ENCODE measurements around the gene THNSL1.
A peak's percentile ranks its signal among the peaks of the same experiment; 100 is the strongest.

THNSL1 gene

DNA sequence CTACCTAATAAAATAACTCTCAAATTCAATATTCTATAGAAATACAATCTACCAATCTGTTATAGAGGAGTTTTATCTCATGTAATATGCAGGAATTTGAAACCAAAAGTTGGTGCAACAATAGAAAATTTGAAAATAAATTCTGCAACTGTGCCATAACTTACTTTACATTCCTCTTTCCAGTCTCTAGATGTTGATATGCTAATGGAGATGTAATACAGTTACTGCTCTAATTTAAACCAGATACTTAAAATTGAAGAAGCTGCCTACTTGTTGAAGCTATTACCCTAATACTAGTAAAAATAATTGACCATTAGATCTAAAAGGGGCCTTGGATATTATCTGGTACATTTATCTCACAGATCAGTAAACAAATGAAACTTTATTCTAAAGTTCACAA, 1.8 kb upstream of the THNSL1 start:
- DNase-seq = no peak

DNA sequence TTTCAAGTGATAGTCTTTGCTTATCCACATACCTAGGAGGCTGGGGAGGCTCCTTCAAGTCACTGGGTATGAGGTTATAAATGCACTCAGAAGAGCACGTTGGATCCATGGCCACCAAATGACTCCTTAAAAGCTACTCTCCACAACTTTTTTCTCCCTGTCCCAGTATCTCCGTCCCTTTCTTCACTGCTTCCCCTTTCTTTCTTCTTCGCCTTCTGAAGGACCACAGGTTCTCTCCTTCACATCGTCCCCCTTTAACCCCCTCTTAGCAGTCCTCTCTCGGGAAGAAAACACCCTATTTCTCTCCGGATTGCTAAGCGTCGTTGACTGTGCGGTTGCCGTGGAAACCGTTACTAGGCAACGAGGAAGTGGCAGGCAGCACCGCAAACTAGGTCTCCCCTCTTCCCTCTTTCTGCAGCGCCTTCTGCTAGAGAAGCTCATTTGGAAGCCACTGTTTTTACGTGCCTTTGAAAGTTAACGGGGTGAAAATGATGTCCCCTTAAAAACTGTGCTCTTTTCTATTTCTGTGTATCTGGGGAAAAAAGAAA, 510 bp upstream of the THNSL1 start, which contains the start of gene ENKUR:
TSS of gene ENKUR (minus strand) at position 331 of the 548 bp plus-strand sequence. CDS start at position 109, 222 bp downstream.
- peak; percentile 97 for DNase-seq

DNA sequence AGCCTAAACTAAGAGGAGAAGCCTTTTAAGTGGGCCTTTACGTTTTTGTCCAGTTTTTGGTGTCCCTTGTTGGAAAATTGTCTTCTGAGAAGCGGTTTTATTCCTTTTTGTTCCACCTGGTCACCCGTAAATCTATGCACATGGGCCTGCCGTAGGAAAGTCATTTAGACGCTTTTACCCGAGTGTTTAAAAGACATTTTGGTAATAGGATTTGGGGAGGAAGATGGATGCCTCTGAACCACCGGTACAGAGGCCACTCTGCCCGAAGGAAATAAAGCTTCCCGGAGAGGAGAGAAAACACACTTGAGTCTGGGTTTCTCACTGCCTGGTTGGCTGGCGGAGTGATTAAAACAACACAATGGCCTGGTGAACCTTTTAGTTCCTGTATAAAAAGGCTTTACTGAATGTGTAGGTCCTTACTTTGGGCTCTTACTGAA, 760 bp downstream of the THNSL1 start:
- DNase-seq = peak; percentile 58

DNA sequence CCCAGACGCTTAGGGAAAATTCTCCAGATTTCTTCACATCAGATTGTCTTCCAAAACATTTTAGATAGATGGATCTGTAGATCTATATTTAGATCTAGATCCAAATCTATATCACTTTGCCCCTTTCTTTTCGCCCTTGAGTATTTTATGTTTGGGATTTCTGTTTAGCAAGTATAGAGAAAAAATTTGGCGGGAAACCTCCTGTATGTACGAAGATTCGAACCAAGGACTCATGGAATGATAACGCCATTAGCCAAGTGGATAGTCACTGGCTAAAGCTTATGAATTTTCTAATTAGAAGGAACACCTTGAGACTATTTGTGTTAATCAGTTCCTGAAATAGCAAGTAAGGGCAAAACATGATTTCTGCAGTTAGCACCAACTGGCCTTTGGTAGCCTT, 1.2 kb downstream of the THNSL1 start:
- DNase-seq = no peak

DNA sequence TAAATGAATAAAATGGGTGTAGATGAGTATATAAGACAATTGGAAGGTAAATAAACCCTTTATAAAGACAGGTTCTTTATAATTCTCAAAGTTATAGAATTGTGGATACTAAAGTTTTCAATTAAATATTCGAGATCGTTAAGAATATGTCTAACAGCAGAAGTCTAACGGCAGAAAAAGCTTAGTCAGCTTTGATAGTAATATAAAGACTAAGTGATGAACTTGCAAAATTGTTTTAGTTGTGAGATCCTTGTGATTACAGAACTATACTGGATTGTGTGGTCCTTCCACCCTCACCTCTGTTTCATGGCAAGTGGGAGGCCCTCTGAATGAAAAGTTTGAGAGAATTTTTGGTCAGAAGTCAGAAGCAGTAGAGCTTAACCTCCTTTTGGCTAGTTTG, 2.3 kb downstream of the THNSL1 start:
- no peak for DNase-seq

DNA sequence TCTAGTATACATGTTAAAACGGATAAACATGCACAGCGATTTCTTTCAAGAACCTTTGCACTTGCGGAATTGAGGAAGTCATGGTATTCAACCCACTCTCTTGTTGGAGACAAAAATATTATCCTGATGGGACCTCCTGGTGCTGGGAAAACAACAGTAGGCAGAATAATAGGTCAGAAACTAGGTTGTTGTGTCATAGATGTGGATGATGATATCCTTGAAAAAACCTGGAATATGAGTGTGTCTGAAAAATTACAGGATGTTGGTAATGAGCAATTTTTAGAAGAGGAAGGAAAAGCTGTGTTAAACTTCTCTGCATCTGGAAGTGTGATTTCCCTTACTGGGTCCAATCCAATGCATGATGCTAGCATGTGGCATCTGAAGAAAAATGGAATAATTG, 6.9 kb downstream of the THNSL1 start:
- no peak for DNase-seq

DNA sequence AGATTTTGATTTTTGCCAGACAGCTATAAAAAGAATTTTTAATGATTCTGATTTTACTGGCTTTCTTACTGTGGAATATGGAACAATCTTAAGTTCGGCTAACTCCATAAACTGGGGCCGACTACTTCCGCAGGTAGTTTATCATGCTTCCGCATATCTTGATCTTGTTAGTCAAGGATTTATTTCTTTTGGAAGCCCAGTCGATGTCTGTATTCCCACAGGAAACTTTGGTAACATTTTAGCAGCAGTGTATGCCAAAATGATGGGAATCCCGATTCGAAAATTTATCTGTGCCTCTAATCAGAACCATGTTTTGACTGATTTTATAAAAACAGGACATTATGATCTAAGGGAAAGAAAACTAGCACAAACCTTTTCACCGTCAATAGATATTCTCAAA, 8.1 kb downstream of the THNSL1 start:
- DNase-seq = no peak

DNA sequence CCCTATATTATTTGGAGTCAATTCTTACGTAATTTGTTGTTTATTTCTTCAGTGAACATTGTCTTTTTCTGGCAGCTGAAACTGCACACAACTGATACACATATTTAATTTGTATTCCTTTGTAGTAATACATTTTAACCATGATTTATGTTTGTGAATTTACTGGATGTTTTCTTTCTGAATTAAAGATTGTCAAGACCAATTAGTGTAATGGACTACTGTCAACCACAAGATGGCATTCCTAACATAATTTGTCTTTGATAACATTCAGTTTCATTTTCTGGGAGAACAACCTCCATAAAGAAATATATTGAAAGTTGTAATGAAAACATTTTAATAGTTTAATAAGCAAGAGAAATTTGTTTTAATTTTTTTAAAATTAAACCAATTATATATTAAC, 10.1 kb downstream of the THNSL1 start:
- no peak for DNase-seq

DNA sequence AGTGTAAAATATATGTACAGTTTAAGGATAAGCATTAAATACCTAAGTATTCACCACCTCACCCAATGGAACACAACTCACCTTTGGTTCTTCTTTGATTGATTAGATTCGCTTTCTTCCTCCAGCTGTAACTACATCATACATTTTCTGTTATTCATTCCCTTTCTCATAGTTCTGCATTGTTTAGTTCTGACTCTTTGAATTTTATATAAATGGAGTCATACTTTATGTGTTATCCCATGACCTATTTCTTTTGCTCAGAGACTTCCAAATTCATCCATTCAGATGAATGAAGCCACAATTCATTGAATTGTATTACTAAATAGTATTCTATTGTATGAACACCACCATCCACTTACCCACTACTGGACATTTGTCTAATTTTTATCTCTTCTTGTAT, 12.3 kb downstream of the THNSL1 start:
- no peak for DNase-seq

DNA sequence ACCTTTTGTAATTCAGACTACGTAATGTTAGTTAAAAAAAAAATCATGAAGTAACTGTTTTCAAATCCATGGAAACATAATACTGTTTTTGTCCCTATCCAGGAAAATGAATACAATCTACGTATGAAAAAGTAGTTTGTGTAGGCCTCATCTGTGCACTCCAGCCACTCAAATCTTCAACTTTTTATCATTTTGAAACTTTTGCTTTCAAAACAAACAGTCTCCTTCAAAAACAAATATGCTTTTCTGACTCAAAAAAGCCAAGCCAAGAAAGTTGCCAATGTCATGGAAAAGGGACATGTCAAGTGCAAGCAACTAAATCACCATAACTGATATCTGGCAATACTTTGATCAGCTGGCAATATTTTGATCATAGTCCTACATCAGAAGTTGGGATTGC, 13.1 kb downstream of the THNSL1 start:
- DNase-seq = no peak

DNA sequence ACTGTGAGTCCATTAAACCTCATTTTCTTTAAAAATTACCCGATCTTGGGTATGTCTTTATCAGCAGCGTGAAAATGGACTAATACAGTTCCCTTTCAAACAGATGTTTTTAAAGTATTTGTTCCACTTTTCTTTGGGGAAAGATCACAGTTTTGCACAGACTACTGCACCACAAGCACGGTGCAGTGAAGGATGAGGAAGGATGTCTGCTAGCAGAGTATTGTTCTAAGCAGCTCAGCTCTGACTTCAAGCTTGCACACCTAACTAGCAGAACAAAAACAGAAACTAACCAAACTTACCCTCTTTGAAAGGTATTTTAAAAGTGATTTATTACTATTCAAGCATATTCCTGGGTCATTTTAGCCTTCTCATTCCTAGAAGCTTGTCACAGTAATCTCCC, 20.0 kb downstream of the THNSL1 start:
- no peak for DNase-seq

DNA sequence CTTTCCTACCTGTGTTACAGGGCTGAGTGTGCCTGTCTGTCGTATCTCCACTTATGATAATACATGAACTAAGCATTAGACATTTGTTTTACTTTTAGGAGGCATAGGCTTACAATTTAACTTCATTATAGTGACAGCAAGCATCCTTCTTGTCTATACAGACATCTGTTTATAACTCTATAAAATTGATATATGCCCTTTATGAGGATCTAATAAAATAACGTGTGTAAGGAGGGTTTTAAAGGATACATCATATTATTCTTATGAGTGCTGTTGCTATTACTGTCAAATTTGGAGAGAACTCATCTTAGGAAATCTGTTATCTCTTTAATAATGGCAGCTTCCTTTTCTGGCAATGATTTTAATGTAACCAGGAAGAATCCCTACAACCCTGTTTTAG, 21.9 kb downstream of the THNSL1 start:
- no peak for DNase-seq

DNA sequence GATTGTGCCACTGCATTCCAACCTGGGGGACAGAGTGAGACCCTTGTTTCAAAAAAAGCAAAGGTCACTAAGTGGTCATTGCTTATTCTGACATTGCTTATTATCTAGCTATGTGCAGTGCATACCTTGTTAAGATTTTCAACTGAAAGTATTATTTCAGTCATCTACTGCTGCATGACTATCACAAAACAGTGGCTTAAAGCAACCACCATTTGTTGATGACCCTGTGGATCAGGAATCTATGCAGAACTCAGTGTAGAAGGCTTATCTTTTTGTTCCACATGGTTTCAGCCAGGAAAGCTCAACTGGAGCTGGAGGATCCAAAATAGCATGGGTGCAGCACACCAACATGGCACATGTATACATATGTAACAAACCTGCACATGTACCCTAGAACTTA, 23.1 kb downstream of the THNSL1 start:
- no peak for DNase-seq

DNA sequence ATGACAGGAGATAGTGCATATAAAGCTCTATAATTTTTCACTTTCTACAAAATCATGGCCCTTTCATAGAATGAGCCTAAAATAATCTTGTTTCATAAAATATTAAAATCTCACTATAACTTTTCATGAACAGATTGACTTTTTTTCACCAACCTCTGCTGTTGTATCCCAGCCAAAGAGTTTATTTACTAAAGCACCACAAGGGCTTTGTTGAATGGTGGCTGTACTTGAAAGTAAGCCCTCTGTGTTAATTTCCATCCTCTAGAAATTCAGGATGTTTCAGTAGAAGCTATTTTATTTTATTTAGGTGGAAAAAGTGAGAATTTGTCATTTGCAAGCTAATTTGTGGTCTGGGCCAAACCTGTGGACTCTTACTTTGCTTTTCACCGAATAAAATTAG, 30.2 kb downstream of the THNSL1 start:
- DNase-seq = no peak

DNA sequence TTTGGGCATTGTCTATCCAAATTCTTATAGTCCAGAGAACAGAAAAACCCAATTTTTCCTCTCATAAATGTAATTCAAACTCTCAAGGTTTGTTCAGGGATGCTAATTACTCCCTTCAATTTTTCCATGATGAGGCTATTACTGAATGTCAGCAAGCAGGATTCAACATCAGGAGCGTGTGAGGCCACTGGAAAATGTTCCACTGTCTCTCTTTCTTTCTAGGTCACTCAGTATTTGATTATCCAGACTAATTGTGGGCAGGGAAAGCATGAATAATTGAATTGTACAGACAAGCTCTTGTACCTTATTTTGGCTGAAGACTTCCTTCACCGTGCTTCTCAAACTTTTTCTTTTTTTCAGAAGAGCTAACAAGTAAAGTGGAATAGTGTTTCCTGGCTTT, 30.7 kb downstream of the THNSL1 start:
- DNase-seq = no peak

DNA sequence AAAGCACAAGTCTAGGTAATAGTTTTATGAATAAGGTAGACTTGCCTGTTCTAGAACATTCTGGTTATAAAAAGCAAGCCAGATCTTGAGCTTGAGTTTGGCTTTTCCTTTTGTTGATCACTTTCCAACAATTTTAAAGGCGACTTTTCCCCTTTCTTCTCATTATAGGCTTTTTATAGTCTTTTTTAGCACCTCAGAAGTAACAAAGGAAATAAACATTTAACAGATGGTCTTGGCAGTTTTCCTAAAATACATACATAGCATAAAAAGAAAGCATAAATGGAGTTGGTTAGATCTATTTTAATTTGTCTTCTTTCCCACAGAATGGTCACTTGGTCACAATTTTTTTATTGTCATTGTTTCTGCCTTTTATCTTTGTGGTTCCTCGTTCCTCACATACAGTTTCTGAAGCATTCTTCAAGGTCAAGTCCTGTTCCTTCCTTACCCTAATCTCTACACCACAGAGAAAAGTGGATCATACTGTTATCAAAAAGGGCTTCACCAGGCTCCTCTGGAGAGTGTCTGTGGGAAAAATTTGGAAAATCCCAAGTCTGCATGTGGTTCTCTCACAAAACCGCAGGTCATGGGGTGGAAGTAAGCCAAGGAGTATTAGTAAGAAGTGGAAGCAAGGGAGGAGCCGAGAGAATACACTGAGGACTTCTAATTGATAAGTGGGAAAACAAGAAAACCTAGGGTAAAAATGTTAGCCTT, 31.3 kb downstream of the THNSL1 start:
- no peak for DNase-seq

DNA sequence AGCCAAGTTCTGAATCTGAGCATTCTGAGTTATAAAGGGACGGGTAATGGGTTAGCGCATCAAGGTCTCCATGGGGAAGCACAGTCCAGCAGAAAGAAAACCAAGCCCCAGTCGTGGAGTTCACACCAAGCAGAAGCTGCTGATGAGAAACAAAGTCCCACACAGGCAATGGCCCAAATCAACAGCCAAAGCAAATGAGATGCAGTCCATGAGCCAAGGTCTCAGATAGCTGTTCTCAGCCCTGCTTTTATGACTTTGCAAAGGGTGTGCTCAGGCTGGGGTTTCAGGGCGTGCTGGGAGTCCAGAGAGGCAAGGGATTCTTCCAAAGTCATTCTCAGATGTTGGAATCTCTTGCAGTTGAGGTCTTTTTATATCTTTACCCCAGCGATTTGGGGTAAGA, 32.0 kb downstream of the THNSL1 start:
- no peak for DNase-seq

DNA sequence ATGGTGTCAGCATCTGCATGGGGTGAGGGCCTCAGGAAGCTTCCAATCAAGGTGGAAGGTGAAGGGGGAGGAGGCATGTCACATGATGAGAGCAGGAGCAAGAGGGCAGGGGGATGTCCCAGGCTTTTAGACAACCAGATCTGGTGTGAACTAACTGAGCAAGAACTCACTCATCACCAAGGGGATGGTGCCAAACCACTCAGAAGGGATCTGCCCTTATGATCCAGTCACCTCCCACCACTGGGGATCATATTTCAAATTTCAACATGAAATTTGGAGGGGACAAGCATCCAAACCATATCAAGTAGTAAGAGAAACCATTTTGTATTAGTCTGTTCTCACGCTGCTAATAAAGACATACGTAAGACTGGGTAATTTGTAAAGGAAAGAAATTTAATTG, 33.6 kb downstream of the THNSL1 start:
- no peak for DNase-seq

DNA sequence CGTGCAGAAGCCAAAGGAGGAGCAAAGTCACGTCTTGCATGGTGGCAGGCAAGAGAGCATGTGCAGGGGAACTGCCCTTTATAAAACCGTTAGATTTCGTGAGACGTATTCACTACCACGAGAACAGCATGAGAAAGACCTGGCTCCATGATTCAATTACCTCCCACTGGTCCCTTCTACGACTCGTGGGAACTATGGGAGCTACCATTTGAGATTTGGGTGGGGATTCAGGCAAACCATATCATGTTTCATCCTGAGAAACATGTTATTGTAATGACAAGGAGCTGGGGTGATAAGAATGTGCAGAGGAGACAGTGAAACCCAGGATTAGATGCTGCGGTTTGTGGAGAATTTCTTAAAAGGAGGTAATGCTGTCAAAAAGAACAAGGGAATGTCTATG, 34.0 kb downstream of the THNSL1 start:
- DNase-seq = no peak

DNA sequence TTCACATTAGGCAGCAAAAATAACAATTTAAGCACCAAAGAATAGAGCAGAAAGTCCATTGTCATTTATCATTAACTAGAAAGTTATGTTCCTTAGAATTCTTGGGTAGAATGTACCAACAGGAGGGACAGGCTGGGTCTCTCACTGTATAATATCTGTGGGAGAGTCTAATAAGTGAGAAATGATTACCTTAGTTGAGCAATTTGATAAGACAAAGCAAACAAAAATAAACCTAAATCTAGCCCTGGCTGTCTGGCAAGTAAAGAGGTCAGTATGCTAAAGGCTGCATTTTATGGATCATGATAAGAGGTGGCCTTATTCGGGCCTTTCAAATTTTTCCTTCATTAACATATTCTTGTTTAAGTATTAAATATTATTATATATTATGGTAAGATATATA, 35.6 kb downstream of the THNSL1 start:
- DNase-seq = no peak

DNA sequence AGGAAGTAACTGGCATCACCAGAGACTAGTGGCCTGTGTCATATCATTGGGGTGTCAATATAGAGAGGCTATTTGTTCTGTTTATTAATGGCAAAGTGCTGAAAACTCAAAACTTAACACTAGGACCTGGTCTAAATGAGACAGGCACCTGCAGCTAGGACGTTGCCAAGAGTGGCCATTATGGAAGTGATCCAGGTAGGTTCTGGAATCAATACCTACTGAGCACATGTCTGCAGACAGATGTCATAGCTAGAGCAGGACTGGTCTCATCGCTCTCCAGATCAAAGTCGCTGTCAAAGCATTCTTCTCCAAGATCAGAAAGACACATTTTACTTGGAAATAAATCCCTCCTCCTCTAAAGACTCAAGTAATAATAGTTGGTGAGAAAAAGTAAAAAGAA, 40.3 kb downstream of the THNSL1 start:
- no peak for DNase-seq

DNA sequence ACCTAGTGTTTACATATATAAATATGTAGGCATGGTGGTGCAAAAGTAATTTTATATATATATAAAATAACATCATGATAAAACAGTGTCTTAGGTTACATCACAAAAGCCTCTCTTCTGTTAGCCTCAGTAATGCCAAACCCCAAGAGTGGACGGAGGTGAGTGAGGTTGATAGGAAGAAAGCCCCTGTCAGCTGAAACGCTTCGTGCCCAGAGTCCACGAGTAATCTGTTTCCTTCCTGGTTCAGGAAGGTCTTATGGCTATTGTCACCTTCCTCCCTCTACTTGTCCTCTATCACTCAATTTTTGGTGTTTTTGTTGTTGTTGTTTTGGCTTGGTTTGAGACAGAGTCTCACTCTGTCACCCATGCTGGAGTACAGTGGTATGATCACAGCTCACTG, 41.5 kb downstream of the THNSL1 start:
- no peak for DNase-seq

DNA sequence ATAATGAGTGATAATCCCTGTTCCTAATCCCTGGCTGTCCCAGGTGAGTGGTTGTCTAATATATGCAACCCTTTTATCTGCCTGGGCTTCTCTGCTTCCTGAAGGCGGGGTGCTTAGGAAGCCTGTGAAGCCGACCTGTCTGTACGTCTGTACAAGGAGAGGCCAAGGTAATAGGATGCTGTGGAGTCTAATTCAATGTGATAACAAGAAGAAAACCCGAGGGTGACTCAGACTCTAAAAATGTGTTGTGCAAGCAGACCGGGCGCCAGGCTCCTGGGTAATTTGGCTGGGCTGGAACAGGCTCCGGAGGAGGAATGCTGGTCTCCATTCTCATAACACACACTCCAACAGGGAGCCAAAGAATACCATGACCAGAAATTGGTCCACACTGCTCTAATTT, 43.6 kb downstream of the THNSL1 start:
- DNase-seq = no peak

DNA sequence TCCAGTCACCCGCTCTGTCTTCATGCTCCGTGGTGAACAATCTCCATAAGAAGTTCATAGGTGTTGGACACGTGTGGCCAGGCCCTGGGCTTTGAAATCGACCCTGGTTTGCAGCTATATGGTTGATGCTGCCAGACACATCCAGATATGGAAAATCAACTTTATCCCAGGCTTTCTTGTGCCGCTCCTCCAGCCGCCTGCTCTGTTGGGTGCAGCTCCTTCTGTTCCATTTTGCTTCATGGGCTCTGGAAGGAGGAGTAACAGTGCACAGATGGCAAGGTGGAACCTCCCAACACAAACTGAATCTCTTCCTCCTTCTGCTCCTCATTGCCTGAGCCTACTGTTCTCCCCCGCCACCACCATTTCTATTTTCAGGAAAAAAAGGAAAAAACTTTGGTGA, 44.7 kb downstream of the THNSL1 start:
- no peak for DNase-seq
